Astrocyte of the cerebellum (primary cell): ENCODE data around the gene UNC13D.

ENCODE experiments used
- DNase-seq: peaks from one replicate; pipeline ENCODE4 v3.0.0-alpha.2; 2011; ENCODE audit warnings: low read depth
- H3K4me3 ChIP-seq: 2 replicates; pipeline ENCODE4 v1.5.1; 2011; ENCODE audit warnings: mild to moderate bottlenecking, low read depth, low read length, moderate library complexity
- in situ Hi-C: cut with HindIII; loops from 2 replicates; pipeline ENCODE4 v1.10.0; 2017; ENCODE audit warnings: low sequenced_read_pairs
- TF ChIP-seq, protein P1 (sequence below): IDR thresholded peaks from 2 replicates; pipeline ENCODE4 v1.5.1; 2012; ENCODE audit warnings: low read length, low read depth, moderate library complexity, mild to moderate bottlenecking; ENCODE audit errors: missing control alignments

Gene UNC13D

DNA sequence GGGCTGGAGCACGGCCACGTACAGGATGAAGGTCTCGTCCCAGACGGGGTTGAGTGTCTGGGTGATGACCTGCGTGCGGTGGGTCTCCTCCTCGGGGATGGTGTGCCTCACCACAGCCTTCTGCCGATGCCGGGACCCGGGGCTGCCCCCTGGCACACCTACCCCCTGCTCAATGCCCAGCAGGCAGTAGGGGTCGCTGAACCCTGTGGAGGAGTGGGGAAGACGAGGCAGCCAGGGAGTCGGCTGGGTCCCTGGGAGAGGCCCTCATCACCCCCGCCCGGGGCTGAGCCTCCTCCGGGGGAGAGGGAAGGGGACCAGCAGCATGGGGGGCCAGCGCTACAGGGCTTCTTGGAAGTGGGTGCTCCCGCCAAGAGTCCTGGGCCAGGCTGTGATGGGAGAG, 1.8 kb downstream of the UNC13D start:
- no peak for DNase-seq
- in situ Hi-C loops = loop anchor here (10.0 kb wide), 1 partner anchor 58 kb away; the partner anchor contains the start of gene UNK
- TF ChIP-seq, protein P1, sequence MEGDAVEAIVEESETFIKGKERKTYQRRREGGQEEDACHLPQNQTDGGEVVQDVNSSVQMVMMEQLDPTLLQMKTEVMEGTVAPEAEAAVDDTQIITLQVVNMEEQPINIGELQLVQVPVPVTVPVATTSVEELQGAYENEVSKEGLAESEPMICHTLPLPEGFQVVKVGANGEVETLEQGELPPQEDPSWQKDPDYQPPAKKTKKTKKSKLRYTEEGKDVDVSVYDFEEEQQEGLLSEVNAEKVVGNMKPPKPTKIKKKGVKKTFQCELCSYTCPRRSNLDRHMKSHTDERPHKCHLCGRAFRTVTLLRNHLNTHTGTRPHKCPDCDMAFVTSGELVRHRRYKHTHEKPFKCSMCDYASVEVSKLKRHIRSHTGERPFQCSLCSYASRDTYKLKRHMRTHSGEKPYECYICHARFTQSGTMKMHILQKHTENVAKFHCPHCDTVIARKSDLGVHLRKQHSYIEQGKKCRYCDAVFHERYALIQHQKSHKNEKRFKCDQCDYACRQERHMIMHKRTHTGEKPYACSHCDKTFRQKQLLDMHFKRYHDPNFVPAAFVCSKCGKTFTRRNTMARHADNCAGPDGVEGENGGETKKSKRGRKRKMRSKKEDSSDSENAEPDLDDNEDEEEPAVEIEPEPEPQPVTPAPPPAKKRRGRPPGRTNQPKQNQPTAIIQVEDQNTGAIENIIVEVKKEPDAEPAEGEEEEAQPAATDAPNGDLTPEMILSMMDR = no peak
- no peak overlapping the region for H3K4me3 ChIP-seq

DNA sequence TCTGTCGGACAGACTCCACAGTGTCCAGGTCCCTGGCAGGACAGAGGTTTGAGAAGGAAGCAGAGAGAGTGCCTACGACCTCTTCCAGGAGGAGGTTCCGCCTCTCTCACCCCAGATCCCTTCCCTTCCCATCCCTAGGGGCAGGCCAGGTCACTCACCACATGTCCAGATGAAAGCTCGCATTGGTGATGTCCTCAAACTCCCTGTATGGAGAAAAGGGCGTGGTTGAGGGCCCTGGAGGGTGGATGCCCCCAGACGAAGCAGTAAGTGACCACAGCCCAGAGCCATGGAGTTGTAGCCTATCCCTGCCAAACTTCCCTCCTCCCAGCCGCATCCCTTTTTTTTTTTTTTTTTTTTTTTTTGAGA, 3.4 kb downstream of the UNC13D start:
- in situ Hi-C loops = loop anchor here (10.0 kb wide), 1 partner anchor 56 kb away; the partner anchor contains the start of gene UNK
- DNase-seq = no peak
- TF ChIP-seq, protein P1 = no peak
- H3K4me3 ChIP-seq = no peak overlapping the region

DNA sequence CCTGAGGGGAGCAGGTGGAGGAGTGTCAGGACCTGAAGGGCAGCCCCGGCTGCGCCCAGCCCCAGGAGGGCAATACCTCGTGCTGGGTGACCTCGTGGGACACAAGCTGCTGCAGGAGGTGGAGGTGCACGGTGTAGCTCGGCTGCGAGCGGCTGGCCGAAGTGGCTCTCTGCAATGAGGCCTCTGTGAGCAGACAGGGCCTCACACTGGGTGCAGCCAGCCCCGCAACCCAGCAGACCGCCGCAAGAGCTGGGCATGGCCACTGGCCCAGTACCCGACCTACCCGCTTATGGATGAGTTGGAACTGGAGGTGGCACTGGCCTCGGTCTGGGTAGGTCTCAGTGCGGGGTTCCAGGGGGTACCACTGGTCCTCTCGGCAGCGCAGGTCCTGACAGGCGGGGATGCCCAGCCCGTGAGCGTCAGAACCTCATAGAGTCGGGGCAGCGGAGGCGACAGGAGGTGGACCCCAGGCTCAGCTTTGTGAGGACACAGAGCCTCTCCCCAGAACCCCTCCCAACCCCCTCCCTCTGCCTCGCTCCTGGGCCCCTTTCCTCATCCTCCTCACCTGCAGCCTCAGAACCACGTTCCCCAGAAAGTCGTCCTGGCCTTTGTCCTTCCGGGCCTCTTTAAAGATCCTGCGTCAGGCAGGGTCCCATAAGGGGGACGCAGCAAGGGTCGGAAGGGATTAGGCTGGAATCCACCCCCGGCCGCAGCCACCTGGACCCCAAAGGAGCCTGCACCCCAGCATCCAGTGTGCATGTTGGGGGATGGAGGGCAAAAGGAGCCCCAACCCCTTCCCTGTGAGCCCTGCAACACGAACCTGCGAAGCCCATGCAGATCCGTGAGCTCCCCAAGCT, 4.0 kb downstream of the UNC13D start:
- TF ChIP-seq, protein P1 = no peak
- no peak for DNase-seq
- in situ Hi-C loops = loop anchor here (10.0 kb wide), 1 partner anchor 55 kb away; the partner anchor contains the start of gene UNK
- H3K4me3 ChIP-seq = no peak overlapping the region

DNA sequence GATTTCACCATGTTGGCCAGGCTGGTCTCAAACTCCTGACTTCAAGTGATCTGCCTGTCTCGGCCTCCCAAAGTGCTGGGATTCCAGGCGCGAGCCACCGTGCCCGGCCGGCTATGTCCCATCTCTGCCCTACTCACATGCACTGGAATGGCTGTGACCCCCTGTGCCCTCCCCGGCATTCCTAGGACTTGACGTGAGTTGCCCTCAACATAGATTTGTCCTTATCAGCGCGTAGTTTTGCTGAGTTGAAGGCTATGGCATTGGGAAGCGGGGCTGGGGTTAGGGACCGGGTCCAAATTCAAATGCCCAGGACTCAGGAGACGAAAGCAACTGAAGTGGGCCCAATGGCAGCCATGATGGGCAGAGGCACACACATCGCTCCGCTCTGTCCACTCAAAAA, 5.8 kb downstream of the UNC13D start:
- in situ Hi-C loops = no loop called here
- TF ChIP-seq, protein P1 = no peak
- H3K4me3 ChIP-seq = no peak overlapping the region
- no peak for DNase-seq

DNA sequence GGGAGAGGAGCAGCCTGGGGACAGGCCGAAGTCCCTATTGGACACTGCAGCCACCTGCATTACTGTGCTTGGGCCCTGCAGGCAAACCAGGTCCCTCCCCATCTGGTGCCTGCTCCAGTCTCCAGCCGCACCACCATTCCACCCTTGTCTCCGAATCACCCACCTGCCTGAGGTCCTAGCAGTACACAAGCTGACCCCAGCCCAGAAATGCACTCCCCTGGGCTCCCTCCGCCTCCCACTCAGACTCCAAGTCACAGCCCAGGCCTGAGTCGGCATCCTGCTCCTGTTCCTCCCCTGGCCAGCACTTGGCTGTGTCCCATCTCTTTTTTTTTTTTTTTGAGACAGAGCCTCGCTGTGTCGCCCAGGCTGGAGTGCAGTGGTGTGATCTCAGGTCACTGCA, 6.3 kb downstream of the UNC13D start:
- TF ChIP-seq, protein P1 = no peak
- in situ Hi-C loops = no loop called here
- DNase-seq = no peak

DNA sequence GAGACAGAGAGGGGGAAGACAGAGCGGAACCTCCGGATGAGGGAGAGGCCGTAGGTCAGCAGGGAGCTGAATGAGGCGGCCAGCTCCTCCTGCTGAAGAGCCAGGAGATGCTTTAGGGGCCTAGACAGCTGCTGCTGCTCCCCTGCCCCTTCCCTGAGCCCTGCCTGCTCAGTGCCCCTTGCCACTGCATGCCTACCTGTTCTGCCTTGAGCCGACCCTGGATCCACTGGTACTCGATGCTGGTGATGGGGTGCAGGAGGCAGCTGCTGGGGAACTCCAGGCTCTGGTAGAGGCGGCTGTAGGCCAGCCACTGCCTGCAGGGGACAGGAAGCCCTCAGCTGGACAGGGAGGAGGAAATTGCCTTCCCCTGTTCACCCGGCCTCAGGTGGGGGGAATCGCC, 7.6 kb downstream of the UNC13D start:
- no peak for DNase-seq
- TF ChIP-seq, protein P1 = no peak
- in situ Hi-C loops = no loop called here
- H3K4me3 ChIP-seq = no peak overlapping the region

More for the DNA sequence above, 6.3 kb downstream of the UNC13D start:
- H3K4me3 ChIP-seq = no peak overlapping the region
